CD4-positive, alpha-beta T cell treated with Interleukin-17A for 4 hours (primary cell): ENCODE results near the gene MALT1.

ENCODE experiments used
- DNase-seq: peaks from one replicate; pipeline ENCODE4 v3.0.0-alpha.2; 2020; ENCODE audit warnings: mixed read lengths

MALT1 gene

GRCh38 chr18:58692422-58693185, 21.3 kb downstream of the MALT1 start:
- peak; percentile 49 for DNase-seq

GRCh38 chr18:58694221-58694620, 23.0 kb downstream of the MALT1 start:
- DNase-seq, result no peak

- DNase-seq, result no peak
Observed at GRCh38 chr18:58694720-58695468, 23.6 kb downstream of the MALT1 start.

- DNase-seq, result no peak
Observed at GRCh38 chr18:58695772-58696171, 24.5 kb downstream of the MALT1 start.

DNA sequence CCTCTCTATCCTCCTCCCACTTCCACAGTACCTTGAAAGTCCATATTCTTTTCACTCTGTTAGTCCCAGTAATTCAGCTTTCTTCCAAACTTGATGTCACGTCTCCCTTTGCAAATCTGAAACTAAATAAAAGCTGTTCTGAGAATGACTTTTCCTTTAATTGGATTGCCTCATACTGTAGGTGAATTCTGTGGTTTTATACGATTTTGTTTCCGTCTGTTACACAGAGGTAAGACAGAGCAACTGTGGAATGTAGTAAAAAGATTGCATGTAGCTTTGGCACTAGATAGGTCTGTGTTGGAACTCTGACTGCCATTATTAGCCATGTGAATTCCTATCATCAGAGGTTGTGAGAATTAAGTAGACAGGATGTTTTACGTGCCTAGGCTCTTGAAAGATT, 25.9 kb downstream of the MALT1 start:
- no peak for DNase-seq

DNA sequence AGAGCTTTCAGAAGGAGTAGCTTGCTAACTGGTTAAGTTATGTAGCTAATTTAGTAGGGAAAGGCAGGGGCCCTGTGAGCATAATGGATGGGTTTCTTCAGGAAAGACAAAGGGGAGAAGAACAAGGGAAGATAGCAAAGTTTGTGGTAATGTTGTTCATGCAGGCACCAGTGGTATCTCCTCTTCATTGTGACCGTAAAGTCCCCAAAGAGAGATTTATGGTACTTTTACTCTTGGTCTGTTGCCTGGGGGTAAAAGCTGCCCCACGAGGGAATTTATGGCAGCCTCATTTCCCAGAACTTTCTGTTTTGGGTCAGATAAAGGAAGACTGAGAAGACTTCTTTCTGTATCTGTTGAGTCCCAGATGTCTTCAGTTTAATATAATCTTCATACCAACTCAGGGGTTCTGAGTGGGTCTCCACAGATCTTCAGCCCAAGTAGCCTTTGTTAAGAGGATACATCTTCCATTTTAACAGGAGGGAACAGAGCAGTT, 27.5 kb downstream of the MALT1 start:
- no peak for DNase-seq

DNA sequence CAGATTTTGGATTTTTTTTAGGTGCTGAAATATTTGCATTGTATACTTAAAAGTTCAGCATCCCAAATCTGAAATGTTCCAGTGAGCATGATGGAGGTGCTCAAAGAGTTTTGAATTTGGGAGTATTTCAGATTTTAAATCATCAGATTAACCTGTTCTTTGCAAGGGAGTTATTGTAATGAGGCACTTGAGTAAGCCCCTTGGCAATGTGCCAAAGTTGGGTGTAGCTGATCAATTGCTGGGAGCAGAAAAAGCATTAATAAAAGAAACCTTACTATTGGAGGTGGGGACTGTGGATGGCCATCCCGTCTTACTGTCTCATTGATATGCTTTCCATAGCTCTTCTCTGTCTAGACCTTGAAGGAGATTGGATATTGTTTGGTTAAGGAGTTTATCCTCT, 28.3 kb downstream of the MALT1 start:
- peak; percentile 48 for DNase-seq

- DNase-seq, result no peak
Observed at GRCh38 chr18:58700209-58700608, 28.9 kb downstream of the MALT1 start.

DNA sequence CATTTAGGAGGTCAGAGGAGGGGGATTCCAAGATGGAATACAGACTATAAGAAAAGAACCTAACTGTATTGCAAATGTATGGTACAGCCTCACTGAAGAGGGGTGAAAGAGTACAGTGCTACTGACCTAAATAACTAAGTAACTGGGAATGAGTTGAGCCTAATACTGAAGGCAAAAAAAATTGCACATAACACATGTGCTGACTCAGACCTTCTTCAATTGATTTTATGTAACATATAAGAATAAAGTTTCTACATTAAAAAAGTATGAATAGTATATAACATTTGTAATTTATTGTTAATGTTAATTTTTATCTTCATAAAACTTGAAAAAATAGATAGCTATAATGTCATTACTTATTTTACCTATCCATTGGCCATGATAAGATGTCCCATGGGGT, 41.7 kb downstream of the MALT1 start:
- no peak for DNase-seq

DNA sequence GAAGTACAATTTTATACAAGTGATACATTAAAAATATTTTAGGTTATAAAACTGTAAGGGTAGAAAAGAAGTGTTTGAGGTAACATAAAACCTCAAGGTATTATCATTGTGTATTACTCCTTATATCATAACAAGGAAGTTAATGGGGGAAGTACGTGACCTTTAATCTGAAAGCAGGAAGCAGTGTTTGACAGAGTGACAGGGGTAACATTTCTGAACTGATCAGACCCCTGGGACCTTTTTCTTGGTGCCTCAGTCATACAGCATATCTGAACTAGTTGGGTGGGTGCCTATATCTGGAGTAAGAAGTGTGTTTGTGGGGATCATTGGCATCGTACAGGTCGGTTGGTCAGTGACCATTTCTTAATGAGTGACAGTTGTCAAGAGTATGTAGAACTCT, 43.0 kb downstream of the MALT1 start:
- DNase-seq, result peak; percentile 19

DNA sequence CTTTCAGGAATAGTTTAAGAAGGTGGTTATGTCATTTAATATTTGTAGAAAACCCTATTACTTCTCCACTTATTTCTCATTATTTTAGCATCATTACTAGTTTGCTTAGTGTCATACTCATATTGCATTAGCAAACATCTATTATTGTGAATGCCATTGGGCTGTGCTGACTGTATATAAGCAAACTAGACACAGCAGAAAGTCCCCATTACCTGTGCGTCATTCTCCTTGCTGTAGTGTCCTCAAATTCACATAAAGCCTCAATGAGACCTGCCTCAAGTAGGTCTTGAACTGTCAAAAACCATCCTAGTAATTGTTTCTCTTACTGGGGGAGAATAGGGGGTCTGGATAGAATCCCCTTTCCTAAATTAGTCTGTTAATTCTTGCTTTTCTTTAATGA, 43.6 kb downstream of the MALT1 start:
- DNase-seq, result no peak

DNA sequence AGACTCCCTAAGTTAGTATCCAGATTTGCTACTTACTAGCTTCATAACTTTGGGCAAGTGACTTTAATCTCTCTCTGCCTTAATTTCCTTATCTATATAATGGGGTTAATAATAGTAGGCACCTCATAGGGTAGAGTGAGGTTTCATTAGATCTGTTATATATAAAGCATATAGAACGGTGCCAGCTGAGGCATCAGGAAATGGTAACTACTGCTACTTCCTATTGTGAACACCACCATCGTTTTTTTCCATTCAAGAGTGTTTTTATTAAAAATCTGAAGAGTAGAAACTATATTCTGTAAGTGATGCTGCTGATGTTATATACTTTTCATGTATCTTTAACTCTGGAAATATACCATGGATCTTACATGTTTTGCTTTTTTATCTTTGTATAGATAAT, 44.3 kb downstream of the MALT1 start:
- DNase-seq, result no peak

GRCh38 chr18:58716060-58716756, 44.9 kb downstream of the MALT1 start:
- no peak for DNase-seq

- no peak for DNase-seq
Observed at GRCh38 chr18:58721566-58722239, 50.4 kb downstream of the MALT1 start.

GRCh38 chr18:58723810-58724602, 52.7 kb downstream of the MALT1 start:
- no peak for DNase-seq

DNA sequence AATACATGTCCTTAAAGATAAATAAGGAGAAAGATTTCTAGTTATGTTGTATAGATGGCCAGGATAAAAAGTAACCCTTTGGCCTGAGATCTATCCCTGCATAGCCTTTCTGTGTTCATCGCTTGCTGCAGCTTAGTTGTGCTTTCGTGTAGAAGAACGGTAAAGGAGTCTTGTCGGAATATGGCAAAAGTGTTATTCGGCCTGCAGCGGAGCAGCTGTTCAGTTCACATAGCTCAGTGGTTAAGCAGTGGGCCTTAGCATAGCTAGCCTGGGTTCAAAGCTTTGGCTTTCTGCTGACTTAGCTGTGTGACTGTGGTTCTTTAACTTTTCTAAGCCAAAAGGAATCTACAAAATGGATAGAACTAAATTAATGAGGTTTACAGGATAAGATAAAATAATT, 55.4 kb downstream of the MALT1 start:
- no peak for DNase-seq

- no peak for DNase-seq
Observed at GRCh38 chr18:58727776-58728500, 56.7 kb downstream of the MALT1 start.

DNA sequence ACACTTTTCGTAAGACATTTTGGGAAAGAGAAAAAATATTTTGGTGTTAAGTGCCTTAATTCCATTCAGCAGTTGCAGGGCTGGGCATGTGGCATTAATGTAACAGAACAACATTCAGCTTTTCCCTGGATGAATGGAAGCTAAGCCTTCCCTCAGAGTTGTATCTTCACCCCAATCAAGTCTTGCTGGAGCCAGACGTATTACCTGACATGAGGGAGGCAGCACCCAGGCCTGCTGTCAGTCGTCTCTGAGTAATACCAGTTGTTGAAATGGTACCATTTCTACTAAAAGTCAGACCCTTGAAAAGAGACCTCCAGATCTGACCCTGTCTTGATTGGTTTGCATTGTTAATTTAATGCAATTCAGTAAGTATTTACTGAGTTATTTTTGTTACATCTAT, 57.5 kb downstream of the MALT1 start:
- no peak for DNase-seq

GRCh38 chr18:58730618-58731017, 59.4 kb downstream of the MALT1 start:
- DNase-seq, result no peak

DNA sequence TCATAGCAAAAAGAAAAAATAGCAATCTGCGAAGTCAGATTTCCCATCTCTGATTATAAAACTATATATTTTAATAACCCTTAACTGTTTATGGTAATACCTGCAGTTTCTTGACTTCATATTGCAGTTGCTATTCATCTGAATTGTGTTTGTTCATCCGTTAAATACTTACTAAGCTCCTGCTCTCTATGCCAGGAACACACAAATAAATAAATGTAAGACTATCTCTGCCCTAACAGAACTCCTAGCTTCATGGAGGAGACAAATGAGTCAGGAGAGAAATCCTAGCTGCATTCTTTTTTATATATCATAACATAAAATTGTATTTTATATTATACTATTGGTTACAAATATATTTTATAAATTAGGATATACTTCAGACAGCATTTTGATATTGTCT, 61.2 kb downstream of the MALT1 start:
- DNase-seq, result no peak

GRCh38 chr18:58733866-58734265, 62.6 kb downstream of the MALT1 start:
- DNase-seq, result no peak

DNA sequence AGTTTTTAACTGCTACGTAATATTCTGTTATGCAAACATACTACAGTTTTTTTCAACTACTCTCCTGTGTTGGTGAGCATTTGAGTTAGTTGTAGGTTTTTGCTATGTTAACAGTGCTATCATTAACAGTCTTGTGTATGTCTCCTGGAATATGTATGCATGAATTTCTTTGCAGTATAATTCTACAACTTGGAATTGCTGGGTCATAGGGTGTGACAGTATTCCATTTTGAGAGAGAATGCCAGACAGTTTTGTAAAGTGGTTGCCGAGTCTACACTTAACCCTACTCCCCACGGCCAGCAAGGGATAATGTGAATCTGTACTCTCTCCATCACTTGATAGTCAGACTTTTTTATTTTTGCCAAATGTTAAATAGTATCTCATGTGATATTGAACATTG, 67.1 kb downstream of the MALT1 start:
- no peak for DNase-seq
